G401.6 (cell line): Measurements from ENCODE around the gene GRHL1.
"Not testable (repeated sequence)": the region's sequence is repeated elsewhere in the genome, so short reads cannot be mapped to it uniquely, and the experiment has no call there.

Experiments used
- FAIRE-seq: peaks from 2 replicates; lab custom pipeline; 2012; peaks lifted over from hg19 to GRCh38; lab: Jason Lieb, UNC

Gene GRHL1, protein sequence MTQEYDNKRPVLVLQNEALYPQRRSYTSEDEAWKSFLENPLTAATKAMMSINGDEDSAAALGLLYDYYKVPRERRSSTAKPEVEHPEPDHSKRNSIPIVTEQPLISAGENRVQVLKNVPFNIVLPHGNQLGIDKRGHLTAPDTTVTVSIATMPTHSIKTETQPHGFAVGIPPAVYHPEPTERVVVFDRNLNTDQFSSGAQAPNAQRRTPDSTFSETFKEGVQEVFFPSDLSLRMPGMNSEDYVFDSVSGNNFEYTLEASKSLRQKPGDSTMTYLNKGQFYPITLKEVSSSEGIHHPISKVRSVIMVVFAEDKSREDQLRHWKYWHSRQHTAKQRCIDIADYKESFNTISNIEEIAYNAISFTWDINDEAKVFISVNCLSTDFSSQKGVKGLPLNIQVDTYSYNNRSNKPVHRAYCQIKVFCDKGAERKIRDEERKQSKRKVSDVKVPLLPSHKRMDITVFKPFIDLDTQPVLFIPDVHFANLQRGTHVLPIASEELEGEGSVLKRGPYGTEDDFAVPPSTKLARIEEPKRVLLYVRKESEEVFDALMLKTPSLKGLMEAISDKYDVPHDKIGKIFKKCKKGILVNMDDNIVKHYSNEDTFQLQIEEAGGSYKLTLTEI

DNA sequence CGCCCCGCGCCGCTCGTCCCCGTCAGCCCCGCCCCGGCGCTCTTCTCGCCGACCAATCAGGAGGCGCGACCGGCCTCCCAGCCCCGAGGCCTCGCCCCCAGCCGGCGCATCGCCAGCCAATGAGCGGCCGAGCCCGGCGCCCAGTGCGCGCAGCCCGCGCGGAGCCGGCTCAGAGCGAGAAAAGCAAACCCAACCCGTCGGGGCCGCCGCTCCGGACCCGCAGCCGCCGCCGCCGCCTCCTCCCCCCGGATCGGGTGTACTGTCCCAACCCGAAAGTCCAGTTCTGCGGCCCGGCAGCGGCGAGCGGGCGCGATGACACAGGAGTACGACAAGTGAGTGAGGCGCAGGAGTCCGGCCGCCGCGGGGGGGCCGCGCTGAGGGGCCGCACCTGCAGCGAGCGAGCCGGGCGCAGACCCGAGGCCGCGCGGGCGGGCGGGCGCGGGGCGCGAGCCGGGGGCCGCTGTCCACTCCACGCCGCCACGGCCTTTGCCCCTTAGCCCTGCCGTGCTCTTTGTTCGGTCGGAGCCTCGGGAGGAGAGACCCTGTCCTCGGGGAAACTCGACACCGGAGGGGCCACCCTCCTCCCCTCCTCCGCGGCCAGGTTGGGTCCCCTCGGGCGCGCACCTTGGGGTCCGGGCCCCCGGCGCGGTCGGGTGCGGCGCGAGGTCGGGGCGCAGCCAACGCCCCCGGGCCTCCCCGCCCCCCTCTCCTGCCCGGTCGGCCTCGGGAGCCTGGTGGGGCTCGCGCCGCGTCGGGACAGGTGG, at the start of gene GRHL1:
TSS of gene GRHL1 (plus strand) at position 172 of the 764 bp plus-strand sequence. CDS start at position 313, 141 bp downstream.
- FAIRE-seq = no peak

DNA sequence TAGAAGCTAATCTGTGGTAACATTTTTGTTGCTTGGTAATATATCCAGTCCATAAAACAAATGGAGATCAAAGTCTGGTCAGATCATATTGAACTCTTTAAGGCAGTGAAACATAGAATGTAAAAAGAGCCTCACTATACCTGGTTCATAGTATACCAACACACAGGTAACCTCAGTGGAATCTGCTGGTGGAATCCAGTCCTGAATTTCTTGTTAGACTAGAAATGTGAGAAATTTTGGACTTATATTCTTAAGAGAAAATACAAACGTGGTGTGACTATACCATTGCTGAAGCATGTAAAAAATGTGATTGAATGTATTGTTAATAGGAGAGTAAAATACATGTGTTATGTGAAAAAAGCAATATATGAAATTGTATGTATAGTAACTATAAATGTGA, 46.1 kb upstream of the GRHL1 start:
- FAIRE-seq = no peak

DNA sequence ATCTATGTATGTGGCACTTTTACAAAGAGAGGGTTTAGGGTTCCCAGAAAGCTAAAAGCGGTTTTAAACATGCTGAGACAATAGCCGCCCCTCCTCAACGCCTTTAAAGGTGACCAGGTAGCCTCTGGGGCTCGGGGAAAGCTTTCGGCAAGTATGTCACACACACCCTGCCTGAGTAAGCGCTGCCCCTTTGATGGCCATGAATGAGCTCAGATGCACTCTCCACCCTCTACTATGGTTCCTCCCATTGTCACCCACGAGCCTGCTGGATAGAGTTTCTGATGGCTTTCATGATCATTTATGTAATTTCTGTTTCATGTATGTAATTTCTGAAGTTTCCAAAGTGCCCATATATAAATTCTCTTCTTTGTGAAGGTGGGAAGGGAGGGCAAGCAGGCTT, 44.1 kb upstream of the GRHL1 start:
- FAIRE-seq = no peak

DNA sequence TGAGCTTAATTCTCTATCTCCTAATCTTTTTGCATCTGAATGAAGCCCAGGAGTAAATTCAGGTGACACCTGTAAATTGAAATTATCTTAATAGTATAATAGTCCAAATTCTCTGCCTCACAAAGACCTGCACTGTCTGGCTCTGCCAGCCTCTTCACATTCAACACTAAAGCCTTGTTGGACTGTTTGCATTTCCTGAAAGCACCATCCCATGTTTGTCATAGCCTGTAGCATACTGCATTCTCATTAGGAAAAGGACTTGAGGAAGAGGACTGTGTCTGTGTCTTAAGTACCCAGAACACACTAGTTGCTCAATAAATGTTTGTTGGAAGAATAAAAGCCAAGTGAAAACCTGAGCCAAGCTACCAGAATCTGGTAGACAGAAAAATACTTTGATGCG, 42.9 kb upstream of the GRHL1 start:
- FAIRE-seq = no peak

DNA sequence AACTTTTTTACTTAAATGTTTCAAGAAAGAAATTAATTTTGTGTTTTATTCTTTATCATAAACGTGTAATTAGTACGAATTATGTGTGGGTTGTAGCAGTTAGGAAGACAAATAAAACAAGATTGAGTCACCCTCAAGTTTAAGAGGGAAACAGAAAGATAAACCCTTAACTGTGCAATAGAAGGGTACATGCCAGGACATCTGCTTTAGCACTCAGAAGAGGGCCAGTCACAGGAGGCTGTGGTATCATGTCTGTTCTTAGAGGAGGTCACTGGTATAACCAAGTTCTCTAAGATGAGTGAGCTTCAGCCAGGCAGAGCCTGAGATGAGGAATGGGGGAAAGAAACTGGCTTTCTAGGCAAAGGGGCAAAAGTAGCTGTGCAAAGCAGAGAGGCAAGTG, 42.4 kb upstream of the GRHL1 start:
- peak; percentile 30 for FAIRE-seq

DNA sequence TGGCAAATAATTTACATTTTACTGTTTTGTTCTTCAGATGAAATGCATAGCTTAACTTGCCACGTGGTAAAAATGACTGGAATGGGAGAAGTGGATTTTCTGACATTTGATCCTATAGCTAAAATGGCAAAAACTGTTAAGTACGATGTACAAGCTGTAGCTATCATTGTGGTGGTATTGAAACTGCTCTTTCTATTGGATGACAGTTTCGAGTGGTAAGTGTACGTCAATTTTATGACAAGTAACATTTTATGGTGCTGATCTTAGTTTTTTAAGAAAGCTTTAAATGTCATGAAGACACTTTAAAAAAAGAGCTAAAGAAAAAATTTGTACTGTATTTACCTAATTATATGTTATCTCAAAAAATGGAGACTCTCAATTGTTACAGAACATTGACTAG, 40.8 kb upstream of the GRHL1 start:
- FAIRE-seq = no peak

DNA sequence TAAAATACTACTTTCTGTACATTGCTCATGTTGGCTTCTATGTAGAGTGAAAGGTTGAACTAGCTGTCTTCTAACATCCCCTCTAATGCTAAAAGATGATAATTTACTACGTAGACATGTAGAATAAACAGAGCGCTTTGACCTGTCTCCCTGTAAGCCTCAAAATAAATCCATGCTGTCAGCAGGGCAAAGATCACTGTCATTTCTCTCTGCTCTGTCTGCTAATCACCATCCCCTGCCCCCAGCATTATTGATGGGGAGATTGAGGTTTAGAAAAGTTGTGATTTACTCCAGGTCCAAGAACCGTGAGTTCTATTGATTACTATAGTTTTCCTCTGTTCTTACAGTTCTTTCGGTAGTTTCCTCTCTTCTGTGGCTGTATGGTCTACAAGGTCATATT, 39.0 kb upstream of the GRHL1 start:
- FAIRE-seq = no peak

DNA sequence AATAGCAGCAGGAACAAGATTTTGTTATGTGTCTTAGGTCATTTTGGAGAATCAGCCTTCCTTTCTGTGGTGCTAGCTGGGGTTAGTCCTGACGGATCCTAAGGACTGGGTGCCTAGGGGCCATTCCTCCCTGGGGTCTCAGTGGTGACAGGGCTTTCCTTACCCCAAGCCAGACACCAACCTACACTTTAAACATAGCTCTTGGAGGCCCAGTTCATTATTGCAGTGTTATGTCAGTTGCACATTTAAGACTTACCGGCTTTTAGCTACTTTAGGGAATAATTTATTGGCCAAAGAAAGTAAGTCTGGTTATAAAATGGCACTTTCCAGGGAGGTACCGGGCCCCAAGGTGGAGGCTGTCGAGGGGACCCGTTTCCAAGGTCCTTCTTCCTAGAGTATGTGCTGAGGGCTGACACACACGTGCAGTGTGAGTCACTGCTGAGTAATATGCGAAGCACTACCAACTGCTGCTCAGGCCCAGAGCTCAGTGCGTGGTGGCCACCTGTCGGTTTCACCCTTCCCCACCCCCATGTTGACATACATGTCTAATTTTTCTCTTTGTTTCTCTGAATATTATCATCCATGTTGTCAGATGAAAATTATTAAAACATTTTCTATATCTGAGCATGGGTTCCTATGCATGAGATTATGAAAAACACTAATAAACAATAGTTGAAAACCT, 37.0 kb upstream of the GRHL1 start:
- FAIRE-seq = no peak

DNA sequence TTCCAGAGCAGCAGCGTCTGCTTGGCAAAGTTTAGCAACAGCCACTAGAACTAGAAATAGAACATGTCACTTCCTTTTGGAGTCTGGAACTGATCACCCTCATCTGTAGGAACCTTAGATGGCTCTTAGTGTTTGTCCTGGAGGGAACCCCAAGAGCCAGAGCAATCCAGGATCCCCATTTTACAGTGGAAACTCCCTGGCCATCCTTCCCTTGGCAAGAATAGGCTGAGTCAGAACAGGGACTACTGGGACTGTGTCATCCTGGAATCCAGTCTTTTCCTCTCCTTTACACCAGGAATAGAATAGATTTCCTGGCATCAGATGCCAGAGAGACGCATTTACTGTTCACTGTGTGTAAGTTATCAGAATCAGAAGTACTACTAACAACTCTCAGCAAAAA, 33.2 kb upstream of the GRHL1 start:
- no peak for FAIRE-seq

DNA sequence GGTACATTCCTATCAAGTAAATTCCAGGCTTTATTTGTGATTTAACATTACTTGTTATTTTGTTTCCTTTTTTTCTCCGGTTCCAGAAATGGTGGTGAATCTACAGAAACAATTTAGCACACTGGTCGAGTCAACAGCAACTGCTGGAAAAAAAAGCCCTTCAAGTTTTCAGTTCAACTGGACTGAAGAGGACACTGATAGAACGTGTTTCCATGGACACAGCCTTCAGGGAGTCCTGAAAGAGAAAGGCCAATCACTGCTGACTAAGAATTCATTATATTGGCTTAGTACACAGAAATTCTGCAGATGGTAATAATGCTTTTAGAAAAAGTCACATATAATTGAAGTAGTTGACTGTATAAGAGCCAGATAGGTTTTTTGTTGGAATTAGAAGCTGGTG, 32.0 kb upstream of the GRHL1 start:
- FAIRE-seq = no peak

DNA sequence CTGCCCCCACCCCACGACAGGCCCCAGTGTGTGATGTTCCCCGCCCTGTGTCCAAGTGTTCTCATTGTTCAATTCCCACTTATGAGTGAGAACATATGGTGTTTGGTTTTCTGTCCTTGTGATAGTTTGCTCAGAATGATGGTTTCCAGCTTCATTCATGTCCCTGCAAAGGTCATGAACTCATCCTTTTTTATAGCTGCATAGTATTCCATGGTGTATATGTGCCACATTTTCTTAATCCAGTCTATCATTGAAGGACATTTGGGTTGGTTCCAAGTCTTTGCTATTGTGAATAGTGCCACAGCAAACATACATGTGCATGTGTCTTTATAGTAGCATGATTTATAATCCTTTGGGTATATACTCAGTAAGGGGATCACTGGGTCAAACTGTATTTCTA, 24.5 kb upstream of the GRHL1 start:
- not testable (repeated sequence) for FAIRE-seq

DNA sequence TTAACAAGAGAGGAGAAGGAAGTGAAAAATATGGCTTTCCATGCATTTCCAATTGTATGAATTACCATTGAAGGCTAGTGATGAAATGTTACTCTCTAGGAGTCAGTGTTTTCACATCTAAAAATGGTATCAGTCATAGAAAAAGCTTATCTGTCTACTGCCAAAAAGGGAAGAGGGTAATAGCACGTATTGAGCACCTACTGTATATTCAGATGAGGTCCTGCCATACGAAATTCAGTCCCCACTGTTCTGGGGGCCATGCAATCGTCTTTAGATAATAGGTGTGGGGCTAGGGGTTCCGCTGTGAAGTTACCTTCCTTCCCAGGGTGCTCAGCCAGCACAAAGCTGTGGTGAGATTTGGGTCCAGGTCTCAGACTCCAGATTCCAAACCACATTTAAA, 14.2 kb upstream of the GRHL1 start:
- no peak for FAIRE-seq

DNA sequence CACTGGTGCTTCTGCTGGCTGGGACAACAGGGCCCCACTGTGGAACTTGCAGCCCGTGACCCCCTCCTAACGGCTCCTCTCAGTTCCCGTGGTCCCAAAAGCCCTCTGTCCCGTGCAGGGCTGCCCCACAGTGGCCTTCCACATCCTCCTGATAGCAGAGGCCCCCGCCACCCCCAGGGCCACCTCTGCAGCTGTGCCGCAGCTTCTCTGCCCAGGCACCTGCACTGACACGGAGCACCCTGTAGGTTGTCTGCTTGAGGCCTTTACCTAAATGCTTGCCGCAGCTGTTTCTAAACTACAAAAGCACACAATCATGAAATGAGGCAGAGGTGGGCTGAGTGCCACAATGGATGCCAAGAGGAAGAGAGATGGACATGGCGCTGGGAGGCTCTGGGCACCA, 13.5 kb upstream of the GRHL1 start:
- no peak for FAIRE-seq

DNA sequence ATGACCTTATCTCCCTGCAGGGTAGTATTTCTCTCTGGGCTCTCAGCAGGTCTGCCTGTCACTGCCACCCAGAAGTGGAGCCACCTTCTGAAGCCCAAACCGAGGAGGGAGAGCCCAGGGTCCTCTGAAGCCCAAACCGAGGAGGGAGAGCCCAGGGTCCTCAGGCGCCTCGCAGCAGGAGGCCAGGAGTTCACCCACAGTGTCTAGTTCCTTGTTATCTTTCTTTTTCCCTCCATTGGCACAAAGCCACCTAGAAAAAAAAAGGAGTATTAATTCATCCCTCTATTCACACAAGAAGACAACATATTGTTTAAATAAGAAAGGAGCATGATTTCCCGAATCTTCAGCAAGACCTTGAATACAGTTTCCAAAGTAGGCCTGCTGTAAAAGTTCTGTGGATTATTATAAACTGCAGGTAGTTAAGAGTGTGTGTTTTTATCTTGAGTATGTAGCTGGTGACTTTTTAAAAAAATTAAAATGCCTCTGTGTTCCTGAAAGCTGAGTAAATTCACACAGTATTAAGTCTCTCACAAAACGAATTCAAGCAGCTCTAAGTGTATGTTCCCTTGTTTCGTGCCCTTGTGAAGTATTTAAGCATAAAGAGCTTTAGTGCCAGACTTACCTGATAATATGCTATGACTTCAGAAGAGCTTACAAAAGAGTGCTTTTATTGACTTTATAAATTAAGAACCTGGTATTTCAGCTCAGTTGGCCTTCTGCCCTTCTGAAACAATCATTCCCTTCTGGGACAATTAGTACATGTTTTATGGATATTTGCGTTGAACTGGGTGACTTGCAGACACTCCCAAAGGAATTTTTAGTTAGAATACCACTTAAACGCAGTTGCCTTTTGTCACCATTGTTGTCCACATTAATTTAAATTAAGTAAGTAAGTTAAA, 11.7 kb upstream of the GRHL1 start:
- FAIRE-seq = no peak

DNA sequence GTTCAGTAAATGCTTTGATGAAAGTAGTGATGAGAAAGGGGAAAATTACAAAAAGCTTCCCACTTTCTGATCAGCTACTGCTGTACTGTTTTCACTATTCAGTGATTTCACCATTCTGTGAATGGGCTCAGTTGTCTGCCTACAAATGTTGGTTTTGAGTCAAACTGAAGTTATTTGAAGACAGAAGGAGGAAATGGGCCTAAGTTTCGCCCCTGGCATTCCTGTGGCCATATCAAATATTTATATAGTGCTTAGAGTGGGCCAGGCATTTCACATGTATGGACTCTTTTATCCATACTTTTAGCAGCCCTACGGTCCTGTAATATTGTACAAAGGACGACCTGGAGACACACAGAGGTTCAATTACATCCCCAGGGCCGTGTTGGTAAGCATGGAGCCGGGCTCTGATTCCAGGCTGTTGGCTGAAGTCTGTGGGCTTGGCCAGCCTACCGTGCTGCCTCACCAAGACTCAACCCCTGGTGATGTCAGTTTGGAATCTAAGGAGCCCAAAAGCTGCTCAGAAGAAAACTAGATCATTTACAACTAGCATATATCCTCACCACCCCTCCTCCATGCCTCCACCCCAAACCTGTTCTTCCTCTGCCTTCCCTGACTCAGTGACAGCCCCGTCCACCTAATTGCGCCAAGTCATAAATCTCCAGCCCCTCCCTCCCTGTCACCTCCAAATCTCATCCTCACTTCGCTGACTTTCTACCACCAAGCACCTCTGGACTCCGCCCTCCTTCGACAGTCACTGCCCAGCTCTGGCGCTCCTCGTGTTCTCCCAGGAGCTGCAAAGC, 10.1 kb upstream of the GRHL1 start:
- FAIRE-seq = no peak

DNA sequence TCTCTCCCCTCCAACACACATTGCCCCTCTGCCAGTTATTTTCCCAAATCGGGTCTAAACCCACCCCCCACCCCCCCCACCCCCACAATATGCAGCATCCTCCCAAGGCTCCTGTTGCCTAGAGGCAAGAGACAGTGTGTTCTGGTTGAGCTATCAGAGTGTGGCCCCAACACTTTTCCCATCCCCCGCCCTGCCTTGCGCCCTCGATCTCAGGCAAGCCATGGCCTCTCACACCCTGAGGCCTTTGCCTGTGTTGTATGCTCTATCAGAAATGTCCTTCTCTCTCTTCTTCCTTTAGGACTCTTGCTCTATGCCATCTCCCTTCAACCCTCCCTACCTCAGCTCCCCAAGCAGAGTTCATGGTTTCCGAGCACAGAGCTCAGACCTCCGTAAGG, 9.5 kb upstream of the GRHL1 start:
- FAIRE-seq = no peak

DNA sequence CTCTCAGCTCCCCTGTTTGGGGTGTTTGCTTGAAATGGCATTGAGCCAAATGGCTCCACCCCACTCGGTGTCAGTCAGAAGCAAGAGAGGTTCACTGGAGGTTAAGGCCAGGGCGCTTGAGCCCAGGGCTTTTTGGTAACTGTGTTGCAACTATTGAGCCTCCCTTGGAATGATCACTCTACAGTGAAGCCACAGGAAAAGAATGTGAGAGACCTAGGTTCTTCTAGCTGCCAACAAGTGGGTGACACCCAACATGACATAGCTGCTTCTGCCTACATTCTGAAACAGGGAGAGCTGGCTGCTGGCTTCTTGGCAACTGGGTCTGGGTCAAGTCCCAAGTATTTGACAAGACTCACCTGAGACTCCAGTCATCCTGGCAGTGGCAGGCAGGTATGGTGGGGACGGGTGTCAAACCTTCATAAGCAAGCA, 7.1 kb upstream of the GRHL1 start:
- no peak for FAIRE-seq

DNA sequence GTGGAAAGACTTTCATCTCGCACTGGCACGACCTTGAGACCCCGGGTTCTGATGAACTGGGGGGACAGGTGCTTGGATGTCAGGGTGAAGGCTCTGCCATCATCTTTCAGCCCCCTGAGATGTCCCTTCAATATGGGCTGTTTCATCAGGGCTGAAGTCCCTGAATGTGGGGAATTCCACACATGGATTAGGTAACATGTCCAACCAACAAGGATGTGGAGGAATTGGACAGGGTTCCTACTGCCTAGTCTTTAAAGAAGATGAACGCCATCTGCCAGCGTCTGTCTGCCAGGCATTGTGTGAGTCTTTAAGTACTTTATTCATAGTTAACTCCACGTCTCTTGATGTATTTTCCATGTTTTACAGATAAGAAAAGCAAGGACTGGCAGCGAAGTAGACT, 5.9 kb upstream of the GRHL1 start:
- FAIRE-seq = no peak

DNA sequence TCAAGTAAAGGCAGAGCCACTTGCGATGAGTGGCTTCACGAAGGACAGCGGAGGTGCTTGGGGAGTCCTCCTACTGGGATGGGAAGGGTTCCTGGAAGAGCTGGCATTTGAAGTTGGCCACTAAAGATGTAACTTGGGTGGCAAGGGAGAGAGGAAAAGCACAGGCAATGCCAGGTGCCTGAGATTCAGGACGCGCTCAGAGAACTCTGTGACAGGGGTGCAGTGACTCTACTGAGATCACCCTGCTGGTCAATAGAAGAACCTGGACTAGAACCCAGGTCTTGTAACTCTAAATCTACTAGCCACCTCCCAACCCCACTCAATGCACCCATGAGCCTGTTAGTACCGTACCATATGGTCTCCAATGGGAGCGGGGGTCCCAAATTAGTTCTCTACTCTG, 5.4 kb upstream of the GRHL1 start:
- no peak for FAIRE-seq

DNA sequence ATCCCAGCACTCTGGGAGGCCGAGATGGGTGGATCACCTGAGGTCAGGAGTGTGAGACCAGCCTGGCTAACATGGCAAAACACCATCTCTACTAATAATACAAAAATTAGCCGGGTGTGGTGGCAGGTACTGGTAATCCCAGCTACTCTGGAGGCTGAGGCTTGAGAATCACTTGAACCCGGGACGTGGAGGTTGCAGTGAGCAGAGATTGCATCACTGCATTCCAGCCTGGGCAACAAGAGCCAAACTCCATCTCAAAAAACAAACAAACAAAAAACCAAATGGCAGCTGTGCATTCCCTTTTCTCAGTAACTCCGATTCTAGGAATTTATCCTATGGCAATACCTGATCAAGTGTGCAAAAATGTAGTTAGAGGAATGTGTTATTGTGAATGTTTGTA, 4.7 kb upstream of the GRHL1 start:
- FAIRE-seq = no peak

DNA sequence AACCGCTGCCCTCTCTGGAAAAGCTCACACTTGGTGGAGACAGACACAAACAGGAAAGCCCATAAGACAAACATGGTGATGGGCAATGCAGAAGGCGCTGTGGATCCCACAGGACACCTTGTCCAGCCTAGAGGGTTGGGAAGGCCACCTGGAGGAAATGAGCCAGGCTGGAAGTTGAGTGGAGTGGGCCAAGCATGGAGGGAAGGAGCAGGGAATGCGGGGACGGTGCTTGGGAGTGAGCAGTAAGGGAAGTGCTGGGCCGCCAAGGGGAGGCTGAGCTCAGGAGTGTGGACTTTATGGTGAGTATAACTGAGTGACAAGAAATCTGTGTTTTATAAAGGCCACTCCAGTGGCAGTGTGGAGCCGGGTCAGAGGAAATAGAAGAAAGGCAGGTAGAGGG, 2.8 kb upstream of the GRHL1 start:
- no peak for FAIRE-seq
